ENCODE results near the gene ISM1. TPM values are rescaled to one million over a fixed set of nuclear protein-coding genes. Genes with fewer than 3 reads are reported as not detected.

ISM1 gene
- total and polyA plus RNA-seq, 2 of the 13 experiments (the other 11 are each of a cell fraction or from before 2014, with no cell fraction given): 0.40 to 1.4 TPM

GRCh38 chr20:13221673-13222318, 722 bp downstream of the ISM1 start (continued):
- no peak for TF ChIP-seq FOXO4 (CRISPR knock-in tag; conservative IDR thresholded peaks at IDR 0.05)
- no peak for TF ChIP-seq PRMT3 (CRISPR knock-in tag; IDR thresholded peaks at IDR 0.05; ENCODE audit: borderline replicate concordance, low read depth)
- TF ChIP-seq ZUFSP (CRISPR knock-in tag; IDR thresholded peaks at IDR 0.05; ENCODE audit: borderline replicate concordance): no peak
- TF ChIP-seq KDM4B (CRISPR knock-in tag; IDR thresholded peaks at IDR 0.05): 0 out of 2 replicates have a peak, but pooled peaks have one; percentile 49
- TF ChIP-seq MAF1 (CRISPR knock-in tag; IDR thresholded peaks at IDR 0.05; ENCODE audit: borderline replicate concordance): 0 out of 2 replicates have a peak, but pooled peaks have one; percentile 21
- TF ChIP-seq ZSCAN5A (CRISPR knock-in tag; IDR thresholded peaks at IDR 0.05; ENCODE audit: borderline replicate concordance): 0 out of 2 replicates have a peak, but pooled peaks have one; percentile 55
- no peak for TF ChIP-seq PRPF4 (IDR thresholded peaks at IDR 0.05; ENCODE audit: low read depth, low read length, poor library complexity, severe bottlenecking)
- TF ChIP-seq ZNF883 (CRISPR knock-in tag; IDR thresholded peaks at IDR 0.05; ENCODE audit: not compliant biosample characterization): peak; percentile 79
- TF ChIP-seq SRF (IDR thresholded peaks at IDR 0.05; ENCODE audit: low read depth, low read length): no peak
- TF ChIP-seq ZNF503 (CRISPR knock-in tag; IDR thresholded peaks at IDR 0.05): 0 out of 2 replicates have a peak, but pooled peaks have one; percentile 38
- no peak for TF ChIP-seq KLF13 (CRISPR knock-in tag; IDR thresholded peaks at IDR 0.05)
- TF ChIP-seq SP1 (IDR thresholded peaks at IDR 0.05): no peak
- 0 out of 2 replicates have a peak, but pooled peaks have one; percentile 40 for TF ChIP-seq SP1 (CRISPR knock-in tag; IDR thresholded peaks at IDR 0.05)
- TF ChIP-seq CERS6 (CRISPR knock-in tag; IDR thresholded peaks at IDR 0.05): no peak
- peak; percentile 73 for TF ChIP-seq ZNF263 (CRISPR knock-in tag; IDR thresholded peaks at IDR 0.05)
- TF ChIP-seq ARHGAP35 (CRISPR knock-in tag; IDR thresholded peaks at IDR 0.05; ENCODE audit: borderline replicate concordance): peak; percentile 74; the same call in 1 of the 2 replicates
- TF ChIP-seq BCL6 (CRISPR knock-in tag; IDR thresholded peaks at IDR 0.05): no peak; the same call in 1 of the 2 replicates
- peak; percentile 80; the same call in 1 of the 2 replicates for TF ChIP-seq RNF2 (conservative IDR thresholded peaks at IDR 0.05; ENCODE audit: low read depth)
- TF ChIP-seq RFXANK (CRISPR knock-in tag; IDR thresholded peaks at IDR 0.05): no peak
- peak; percentile 84; the same call in 1 of the 2 replicates for TF ChIP-seq RFXAP (CRISPR knock-in tag; IDR thresholded peaks at IDR 0.05; ENCODE audit: borderline replicate concordance)
- TF ChIP-seq MYC (CRISPR knock-in tag; IDR thresholded peaks at IDR 0.05; ENCODE audit: borderline replicate concordance): peak; percentile 64

All from HepG2 (cell line).